GM12874 (cell line): ENCODE measurements around the gene ZNF333.

ENCODE experiments used
- CTCF ChIP-seq: IDR thresholded peaks from 2 replicates; pipeline ENCODE4 v1.5.1; 2011; ENCODE audit warnings: low read depth, mild to moderate bottlenecking, control low read depth, low read length, moderate library complexity; ENCODE audit not compliant: insufficient read depth

The ZNF333 gene

GRCh38 chr19:14689598-14690503 lies at the start of gene ZNF333:
ZNF333 (plus strand) TSS chr19:14690048; CDS start chr19:14693492, 3,444 bp downstream.
- no peak for TF ChIP-seq CTCF

- TF ChIP-seq CTCF = no peak
Observed at GRCh38 chr19:14648506-14648905, 41.3 kb upstream of the ZNF333 start.

GRCh38 chr19:14649020-14649419 lies 40.8 kb upstream of the ZNF333 start:
- TF ChIP-seq CTCF = no peak

GRCh38 chr19:14650161-14650560 lies 39.7 kb upstream of the ZNF333 start:
- no peak for TF ChIP-seq CTCF

GRCh38 chr19:14654786-14655560 lies 34.9 kb upstream of the ZNF333 start:
- TF ChIP-seq CTCF = no peak

GRCh38 chr19:14655726-14656125 lies 34.1 kb upstream of the ZNF333 start:
- no peak for TF ChIP-seq CTCF

- no peak for TF ChIP-seq CTCF
Observed at GRCh38 chr19:14659874-14660489, 29.9 kb upstream of the ZNF333 start.
